ENCODE data around the gene ERC2. TPM values are rescaled to one million over a fixed set of nuclear protein-coding genes. Genes with fewer than 3 reads are reported as not detected.

ERC2 gene
- total and polyA plus RNA-seq, 2 of the 8 experiments (the other 6 are each of a cell fraction or from before 2014, with no cell fraction given) = 16.4 to 22.8 TPM

DNA sequence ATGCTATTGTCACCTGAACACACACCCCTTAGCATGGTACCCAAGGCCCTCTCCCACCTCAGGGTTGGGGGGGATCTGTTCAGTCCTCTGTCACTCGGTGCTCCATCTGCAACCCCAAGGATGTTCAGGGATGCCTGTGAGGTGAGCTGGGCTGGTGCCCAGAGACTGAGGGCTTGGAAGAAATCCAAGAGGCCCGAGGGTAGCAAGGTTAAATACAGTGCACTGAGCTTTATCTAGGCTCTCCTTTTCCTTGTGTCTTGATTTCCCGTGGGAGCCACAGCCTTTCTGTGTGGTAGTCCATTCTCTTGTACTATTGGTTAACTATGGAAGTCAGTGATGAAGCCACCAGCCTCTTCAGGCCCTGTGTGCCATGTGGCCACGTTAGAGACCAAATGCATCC is 962.5 kb downstream of the ERC2 start:
- Histone ChIP-seq H3K27ac (ENCODE audit: low read depth, low read length) (no peak overlapping the region), H3K23me2 (ENCODE audit: low read depth, low read length) (no peaks in the 10 kb centered on the region), H2BK120ac (replicated peaks; ENCODE audit: low read depth, low read length) (no peak overlapping the region), H2AFZ (ENCODE audit: low read length) (no peak overlapping the region), H4K91ac (replicated peaks; ENCODE audit: insufficient read length, low read length) (no peak overlapping the region), H2BK20ac (ENCODE audit: low read length) (no peak overlapping the region), H3K79me1 (ENCODE audit: low read depth, low read length) (no peaks in the 10 kb centered on the region), H3K56ac (replicated peaks; ENCODE audit: insufficient read length, low read depth, low read length) (no peak overlapping the region), H3K9ac (replicated peaks in 1 of 4; ENCODE audit: extremely low read depth in 1 of 4, low read depth in 3 of 4, low read length in 3 of 4) (no peak overlapping the region), H2AK5ac (ENCODE audit: low read depth, low read length) (no peak overlapping the region), H3K4me3 (ENCODE audit: extremely low read depth in 1 of 4, insufficient read depth in 2 of 4, low read depth in 3 of 4, low read length in 4 of 4) (no peak overlapping the region), H3K18ac (ENCODE audit: extremely low read depth, low read length) (no peak overlapping the region), H4K8ac (ENCODE audit: extremely low read depth, insufficient read depth, low read length) (no peak overlapping the region), H2BK12ac (ENCODE audit: low read depth, low read length) (peak overlapping the region; percentile 43; the same call in 1 of the 2 replicates), H3K27me3 (replicated peaks in 1 of 4; ENCODE audit: control insufficient read depth in 3 of 4, extremely low read depth in 1 of 4, insufficient read depth in 3 of 4, low read length in 3 of 4) (no peaks in the 10 kb centered on the region), H3K36me3 (ENCODE audit: control insufficient read depth in 2 of 4, insufficient read depth in 4 of 4, low read length in 3 of 4) (no peaks in the 10 kb centered on the region), H4K20me1 (replicated peaks in 1 of 2; ENCODE audit: control insufficient read depth in 1 of 2, insufficient read depth in 2 of 2, low read length in 2 of 2) (no peaks in the 10 kb centered on the region), H2BK5ac (ENCODE audit: low read depth, low read length) (no peak overlapping the region), H2BK15ac (ENCODE audit: low read length) (no peak overlapping the region), H3K4ac (replicated peaks; ENCODE audit: insufficient read length, low read depth, low read length) (no peak overlapping the region), H3K79me2 (ENCODE audit: control insufficient read depth in 1 of 2, insufficient read depth in 2 of 2, low read length in 2 of 2) (no peaks in the 10 kb centered on the region), H3K9me3 (ENCODE audit: insufficient read depth in 2 of 2, low read depth in 1 of 2, low read length in 1 of 2) (no peaks in the 10 kb centered on the region), H3K4me2 (ENCODE audit: insufficient read depth in 1 of 2, low read depth in 2 of 2, low read length in 2 of 2) (no peak overlapping the region), H3K14ac (ENCODE audit: insufficient read length) (no peak overlapping the region), H3K23ac (ENCODE audit: insufficient read length) (no peak overlapping the region), H4K5ac (ENCODE audit: insufficient read length, low read depth, low read length) (no peak overlapping the region), H3K4me1 (replicated peaks in 1 of 4; ENCODE audit: control insufficient read depth in 3 of 4, insufficient read depth in 4 of 4, low read length in 3 of 4) (no peaks in the 10 kb centered on the region)
- CTCF ChIA-PET (ENCODE audit: partially characterized antibody) = interaction anchor here (0.5 to 4.5 kb wide), 8 partner anchors 8 to 392 kb away, joined by 3 to 23 read pairs (median 4); no protein-coding TSS in a partner anchor
- POLR2A ChIA-PET (ENCODE audit: partially characterized antibody) = no interaction called here
- FAIRE-seq (no peak), DNase-seq (ENCODE audit: low read depth in 1 of 2, low spot score in 2 of 2) (no peak)
- TF ChIP-seq EZH2 (IDR thresholded peaks at IDR 0.05; ENCODE audit: low read depth, low read length, severe bottlenecking) = no peak
- TF ChIP-seq CREB1 (IDR thresholded peaks at IDR 0.05) = no peak
- TF ChIP-seq CTBP2 (IDR thresholded peaks at IDR 0.05; ENCODE audit: borderline replicate concordance, insufficient read depth, insufficient read length, low read length) = no peak
- TF ChIP-seq BRCA1 (IDR thresholded peaks at IDR 0.05; ENCODE audit: low read depth, low read length) = no peak
- TF ChIP-seq NRF1 (IDR thresholded peaks at IDR 0.05; ENCODE audit: low read depth, low read length) = no peak
- 93% methylated on average over 4 of the region's 4 CpGs; no CpG with 5 or more reads in 1 of the 2 experiments for WGBS, 2 experiments (ENCODE audit: extremely low coverage in 1 of 2, insufficient coverage in 1 of 2, insufficient read length in 1 of 2, insufficient replicate concordance in 2 of 2, low coverage in 1 of 2, low lambda C conversion rate in 2 of 2, missing lambda C conversion rate in 1 of 2)

Data from H1 (cell line).